ENCODE measurements around the gene SPACA4.

Gene SPACA4

DNA sequence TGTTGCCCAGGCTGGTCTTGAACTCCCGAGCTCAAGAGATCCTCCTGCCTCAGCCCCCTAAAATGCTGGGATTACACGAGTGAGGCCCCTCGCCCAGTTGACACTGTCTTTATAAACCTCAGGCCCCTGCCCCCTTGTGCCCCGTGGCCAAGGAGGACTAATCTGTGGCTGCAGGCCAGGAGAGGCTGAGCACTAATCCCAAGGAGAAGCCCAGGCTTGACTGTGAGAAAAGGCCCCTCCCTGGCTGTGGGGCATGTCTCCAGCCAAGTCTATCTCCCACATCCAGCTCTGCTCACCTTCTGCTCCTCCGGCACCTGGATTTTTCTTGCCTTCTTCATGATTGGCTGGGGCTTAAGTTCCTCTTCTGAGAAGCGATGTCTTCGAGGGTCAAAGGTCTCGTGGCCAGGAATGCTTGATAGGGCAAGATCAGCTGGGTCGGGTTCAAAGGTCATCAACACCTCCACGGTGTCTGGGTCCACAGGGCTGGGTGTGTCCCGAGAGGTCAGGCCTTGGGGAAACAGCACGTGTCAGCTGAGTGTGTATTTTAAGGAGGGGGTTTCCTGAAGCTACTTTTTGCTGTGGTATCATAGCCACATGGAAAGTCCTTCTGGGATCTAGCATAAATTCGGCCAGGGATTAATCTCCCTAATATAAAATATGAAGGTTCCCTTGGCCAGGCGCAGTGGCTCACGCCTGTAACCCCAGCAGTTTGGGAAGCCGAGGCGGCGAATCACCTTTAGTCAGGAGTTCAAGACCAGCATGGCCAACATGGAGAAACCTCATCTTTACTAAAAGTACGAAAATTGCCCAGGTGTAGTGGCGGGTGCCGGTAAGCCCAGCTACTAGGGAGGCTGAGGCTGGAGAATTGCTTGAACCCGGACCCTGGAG lies 26.9 kb downstream of the SPACA4 start:
- DNase-seq (ENCODE audit: low spot score): no peak
- Histone ChIP-seq H3K27me3 (ENCODE audit: insufficient read depth, poor library complexity, severe bottlenecking) (no peaks in the 10 kb centered on the region), H3K9me3 (ENCODE audit: severe bottlenecking) (no peaks in the 10 kb centered on the region), H3K4me1 (ENCODE audit: insufficient read depth, poor library complexity, severe bottlenecking) (peaks cover 29% of the 10 kb centered on the region), H3K36me3 (ENCODE audit: low read depth) (peaks cover 17% of the 10 kb centered on the region), H3K4me3 (ENCODE audit: severe bottlenecking) (no peak overlapping the region), H3K27ac (ENCODE audit: poor library complexity, severe bottlenecking) (peak overlapping the region; percentile 90)
- TF ChIP-seq CTCF (IDR thresholded peaks at IDR 0.05; ENCODE audit: poor library complexity, severe bottlenecking): no peak
- no peak for ATAC-seq (ENCODE audit: low read depth)

- Histone ChIP-seq H3K4me1 (ENCODE audit: insufficient read depth, poor library complexity, severe bottlenecking) (peaks cover 29% of the 10 kb centered on the region), H3K36me3 (ENCODE audit: low read depth) (peaks cover 17% of the 10 kb centered on the region), H3K27me3 (ENCODE audit: insufficient read depth, poor library complexity, severe bottlenecking) (no peaks in the 10 kb centered on the region), H3K27ac (ENCODE audit: poor library complexity, severe bottlenecking) (peak overlapping the region; percentile 90), H3K4me3 (ENCODE audit: severe bottlenecking) (peak overlapping the region; percentile 6), H3K9me3 (ENCODE audit: severe bottlenecking) (no peaks in the 10 kb centered on the region)
- no peak for TF ChIP-seq CTCF (IDR thresholded peaks at IDR 0.05; ENCODE audit: poor library complexity, severe bottlenecking)
- ATAC-seq (ENCODE audit: low read depth): no peak
- DNase-seq (ENCODE audit: low spot score): no peak
Observed at GRCh38 chr19:48634036-48634342, 27.4 kb downstream of the SPACA4 start.

GRCh38 chr19:48634424-48635262 lies 28.1 kb downstream of the SPACA4 start:
- TF ChIP-seq CTCF (IDR thresholded peaks at IDR 0.05; ENCODE audit: poor library complexity, severe bottlenecking): no peak
- Histone ChIP-seq H3K4me1 (ENCODE audit: insufficient read depth, poor library complexity, severe bottlenecking) (peaks cover 29% of the 10 kb centered on the region), H3K36me3 (ENCODE audit: low read depth) (peaks cover 17% of the 10 kb centered on the region), H3K27ac (ENCODE audit: poor library complexity, severe bottlenecking) (peak overlapping the region; percentile 90), H3K4me3 (ENCODE audit: severe bottlenecking) (peak overlapping the region; percentile 48), H3K27me3 (ENCODE audit: insufficient read depth, poor library complexity, severe bottlenecking) (no peaks in the 10 kb centered on the region), H3K9me3 (ENCODE audit: severe bottlenecking) (no peaks in the 10 kb centered on the region)
- DNase-seq (ENCODE audit: low spot score) (peak; percentile 96), ATAC-seq (ENCODE audit: low read depth) (peak; percentile 40)

DNA sequence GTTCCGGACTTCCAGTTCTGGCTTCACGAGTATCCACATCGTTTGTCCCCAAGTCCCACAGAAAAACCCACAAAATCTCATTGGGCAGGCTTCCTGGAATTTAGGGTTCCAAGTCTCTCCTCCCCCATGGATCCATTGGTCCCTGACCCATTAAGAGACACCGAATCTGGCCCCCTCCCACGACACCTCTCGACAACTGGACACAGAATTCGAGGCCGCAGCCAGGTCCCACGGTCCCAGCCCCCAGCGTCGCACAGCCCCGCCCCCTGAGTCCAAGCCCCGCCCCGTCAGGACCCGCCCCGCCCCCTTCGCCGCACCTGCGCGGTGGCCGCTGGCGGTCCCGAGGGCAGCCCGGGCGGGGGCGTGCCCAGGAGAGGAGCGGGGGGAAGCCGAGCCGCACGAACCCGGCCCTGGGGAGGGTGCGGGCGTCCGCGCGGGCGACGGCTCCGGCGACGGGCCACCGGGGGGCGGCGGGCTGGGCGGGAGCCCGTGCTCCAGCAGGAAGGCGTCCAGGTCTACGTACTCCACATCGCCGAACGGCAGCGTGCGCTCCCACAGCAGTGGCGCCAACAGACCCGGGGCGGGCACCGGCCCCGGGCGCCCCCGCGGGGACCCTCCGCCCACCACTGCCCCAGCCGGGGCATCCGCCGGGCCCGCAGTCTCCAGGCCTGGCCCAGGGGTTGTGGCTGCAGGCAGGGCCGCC lies 28.9 kb downstream of the SPACA4 start:
- peaks cover 29% of the 10 kb centered on the region for H3K4me1 ChIP-seq (ENCODE audit: insufficient read depth, poor library complexity, severe bottlenecking)
- H3K27me3 ChIP-seq (ENCODE audit: insufficient read depth, poor library complexity, severe bottlenecking): no peaks in the 10 kb centered on the region
- peaks cover 14% of the 10 kb centered on the region for H3K36me3 ChIP-seq (ENCODE audit: low read depth)
- no peaks in the 10 kb centered on the region for H3K9me3 ChIP-seq (ENCODE audit: severe bottlenecking)
- peak overlapping the region; percentile 48 for H3K4me3 ChIP-seq (ENCODE audit: severe bottlenecking)
- peak overlapping the region; percentile 90 for H3K27ac ChIP-seq (ENCODE audit: poor library complexity, severe bottlenecking)
- DNase-seq (ENCODE audit: low spot score) (no peak), ATAC-seq (ENCODE audit: low read depth) (no peak)
- TF ChIP-seq CTCF (IDR thresholded peaks at IDR 0.05; ENCODE audit: poor library complexity, severe bottlenecking): no peak
